Muscle of leg (tissue), 11 donors: ENCODE measurements around the gene CD4. TPM values are rescaled to one million over a fixed set of nuclear protein-coding genes. Genes with fewer than 3 reads are reported as not detected.
A peak's percentile ranks its signal among the peaks of the same experiment; 100 is the strongest.

ENCODE experiments used
- DNase-seq: peaks from one replicate; pipeline ENCODE4 v3.0.0; 2013
- H3K27ac ChIP-seq: one replicate; pipeline ENCODE4 v1.5.1; 2013; ENCODE audit warnings: mild to moderate bottlenecking, low read length, control low read depth
- H3K27me3 ChIP-seq: one replicate; pipeline ENCODE4 v1.6.1; 2013; ENCODE audit warnings: low read length; ENCODE audit not compliant: control insufficient read depth, insufficient read depth
- H3K36me3 ChIP-seq: one replicate; pipeline ENCODE4 v1.6.1; 2013; ENCODE audit warnings: low read length; ENCODE audit not compliant: control insufficient read depth, insufficient read depth
- H3K4me1 ChIP-seq: one replicate; pipeline ENCODE4 v1.6.1; 2013; ENCODE audit warnings: low read length; ENCODE audit not compliant: control insufficient read depth, insufficient read depth
- H3K4me3 ChIP-seq: one replicate; pipeline ENCODE4 v1.5.1; 2013; ENCODE audit warnings: low read length, control low read depth
- H3K9me3 ChIP-seq: replicated peaks from 2 replicates; pipeline ENCODE4 v1.6.1; 2013; ENCODE audit warnings: low read depth, low read length; ENCODE audit not compliant: control insufficient read depth
- WGBS: methylation state at CpG from one replicate; pipeline ENCODE4 v1.1.5; 2013; ENCODE audit warnings: missing lambda C conversion rate; ENCODE audit not compliant: insufficient coverage; 5-methylcytosine and 5-hydroxymethylcytosine counted together
- polyA plus RNA-seq, 8 donors: library from polyadenylated mRNA; unstranded; fragments of 120-200 nt; gene quantifications; one replicate each; pipeline versions ENCODE4 v1.2.1 to v1.2.3, GENCODE V29; 2013; ENCODE audit warnings: inconsistent platforms in 1 of 8, low replicate concordance in 1 of 8; ENCODE audit not compliant: insufficient read length in 8 of 8, insufficient read depth in 1 of 8
- total RNA-seq: library from RNA; stranded (reverse); fragments of 120-200 nt; gene quantifications from one replicate; pipeline ENCODE4 v1.2.4, GENCODE V29; 2013

Gene CD4
- total and polyA plus RNA-seq, 9 donors = 3.1 to 9.7 (median 7.0) TPM

DNA sequence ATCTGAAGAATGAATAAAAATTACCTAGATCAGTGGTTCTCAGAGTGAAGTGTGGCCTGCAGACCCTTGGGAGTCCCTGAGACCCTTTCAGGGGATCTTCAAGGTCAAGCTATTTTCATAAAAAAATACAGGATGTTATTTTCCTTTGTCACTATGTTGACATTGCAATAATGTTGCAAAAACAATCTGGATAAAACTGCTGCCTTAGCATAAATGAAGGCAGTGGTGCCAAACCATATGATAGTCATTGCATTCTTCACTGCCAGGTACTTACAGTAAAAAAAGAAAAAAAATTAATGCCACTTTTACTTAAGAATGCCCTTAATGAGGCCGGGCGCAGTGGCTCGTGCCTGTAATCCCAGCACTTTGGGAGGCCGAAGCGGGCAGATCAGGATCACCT is 2.0 kb upstream of the CD4 start:
- 87% methylated on average over 5 of the region's 5 CpGs for WGBS
- no peaks in the 10 kb centered on the region for H3K36me3 ChIP-seq
- no peak overlapping the region for H3K27ac ChIP-seq
- H3K27me3 ChIP-seq = no peaks in the 10 kb centered on the region
- no peaks in the 10 kb centered on the region for H3K9me3 ChIP-seq
- no peak for DNase-seq
- H3K4me1 ChIP-seq = peaks cover 11% of the 10 kb centered on the region
- no peak overlapping the region for H3K4me3 ChIP-seq

DNA sequence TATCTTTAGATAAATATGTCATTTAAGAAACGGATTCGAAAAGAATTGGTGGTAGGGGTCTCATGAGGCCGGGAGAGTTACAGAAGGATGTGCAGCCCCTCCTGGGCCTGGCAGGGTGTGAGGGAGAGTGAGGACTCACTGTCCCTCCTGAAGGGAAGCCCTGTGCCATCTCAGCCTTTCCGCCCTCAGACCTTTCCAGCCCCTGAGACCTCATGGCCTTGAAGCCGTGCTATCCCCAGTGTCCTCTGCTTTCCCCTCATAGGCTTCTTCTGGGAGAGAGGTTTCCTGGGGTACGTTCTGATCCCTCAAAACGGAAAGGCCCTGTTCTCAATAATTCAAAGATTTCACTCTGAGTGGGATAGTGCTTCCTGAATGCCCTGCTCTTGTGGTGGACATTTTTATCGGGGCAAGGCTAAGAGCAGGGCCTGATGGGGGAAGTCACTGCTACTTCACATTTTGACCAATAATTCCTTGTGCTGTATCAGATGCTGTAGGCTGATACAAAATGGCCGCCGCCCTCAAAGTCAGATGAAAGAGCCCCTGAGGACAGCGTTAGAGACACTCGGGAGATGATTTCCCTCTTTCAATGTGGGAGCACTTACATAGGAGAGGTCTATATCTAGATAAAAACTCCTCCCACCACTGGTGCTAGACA is 1.3 kb downstream of the CD4 start:
- Histone ChIP-seq H3K9me3 (no peaks in the 10 kb centered on the region), H3K27me3 (no peaks in the 10 kb centered on the region), H3K4me1 (peaks cover 18% of the 10 kb centered on the region), H3K36me3 (no peaks in the 10 kb centered on the region), H3K4me3 (no peak overlapping the region), H3K27ac (no peak overlapping the region)
- no peak for DNase-seq
- WGBS = 80% methylated on average over 2 of the region's 12 CpGs

DNA sequence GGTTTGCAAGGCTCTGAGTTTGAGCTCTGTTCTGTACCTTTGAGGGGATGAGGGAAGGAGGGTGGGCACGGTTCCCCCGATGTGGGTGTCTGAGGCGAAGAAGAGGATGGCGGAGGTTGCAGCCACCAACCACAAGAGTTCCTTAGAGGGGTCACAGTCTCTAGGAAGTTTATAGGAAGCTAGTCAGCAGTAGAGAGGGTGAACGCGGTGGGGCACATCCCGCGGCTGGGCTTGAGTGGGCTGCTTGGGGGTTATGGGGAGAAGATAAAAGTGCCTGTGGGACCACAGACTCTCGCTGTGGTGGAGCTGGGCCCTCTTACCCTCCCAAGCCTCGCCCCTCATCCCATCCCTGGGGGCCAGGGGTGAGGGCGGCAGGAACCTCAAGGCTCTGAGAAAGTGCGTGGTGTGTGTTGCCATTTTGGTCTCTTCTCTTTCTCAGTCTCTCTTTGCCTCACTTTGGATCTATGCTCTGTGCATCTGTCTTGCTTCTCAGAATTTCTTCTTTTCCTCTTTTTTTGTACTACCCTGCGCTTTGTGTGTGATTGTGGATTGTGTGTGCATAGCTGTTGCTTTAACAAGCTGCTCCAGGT is 2.7 kb downstream of the CD4 start:
- DNase-seq = no peak
- Histone ChIP-seq H3K4me3 (no peak overlapping the region), H3K27ac (peak overlapping the region; percentile 47), H3K36me3 (no peaks in the 10 kb centered on the region), H3K4me1 (peaks cover 18% of the 10 kb centered on the region), H3K27me3 (peaks cover 3% of the 10 kb centered on the region), H3K9me3 (no peaks in the 10 kb centered on the region)
- 92% methylated on average over 6 of the region's 13 CpGs for WGBS

DNA sequence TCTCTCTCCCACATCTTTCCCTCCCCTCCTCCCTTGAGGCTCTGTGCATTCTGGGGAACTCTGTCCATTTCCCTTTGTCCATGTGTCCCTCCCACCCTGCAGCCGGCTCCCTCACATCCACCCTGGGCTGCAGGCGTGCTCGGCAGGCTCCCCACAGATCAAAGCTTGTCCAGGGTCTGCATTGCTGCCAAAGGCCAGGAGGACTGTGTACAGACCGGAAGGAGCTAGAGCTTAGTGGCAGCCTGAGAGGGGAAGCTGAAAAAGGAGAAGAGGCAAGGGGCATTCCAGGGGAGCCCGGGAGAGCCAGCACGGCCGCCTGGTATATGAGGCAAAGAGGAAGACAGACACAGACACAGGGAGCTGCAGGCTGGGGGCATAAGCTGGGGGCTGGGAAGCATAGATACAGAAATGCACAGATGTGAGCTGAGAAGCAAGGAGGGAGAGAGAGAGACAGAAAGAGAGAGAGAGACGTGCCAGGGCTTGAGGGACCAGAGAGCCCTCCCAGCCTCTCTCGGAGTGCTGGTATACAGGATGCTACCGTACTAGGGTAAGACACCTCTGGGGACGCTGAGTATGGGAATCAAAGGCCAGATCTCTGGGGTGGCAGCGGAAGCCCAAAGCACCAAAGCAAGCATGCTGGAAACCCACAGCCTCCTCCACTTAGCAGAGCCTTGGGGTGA is 3.3 kb downstream of the CD4 start:
- Histone ChIP-seq H3K9me3 (no peaks in the 10 kb centered on the region), H3K4me3 (no peak overlapping the region), H3K4me1 (peaks cover 18% of the 10 kb centered on the region), H3K36me3 (no peaks in the 10 kb centered on the region), H3K27me3 (peaks cover 3% of the 10 kb centered on the region), H3K27ac (peak overlapping the region; percentile 47)
- peak; percentile 72 for DNase-seq
- WGBS = 7% methylated on average over 11 of the region's 12 CpGs

DNA sequence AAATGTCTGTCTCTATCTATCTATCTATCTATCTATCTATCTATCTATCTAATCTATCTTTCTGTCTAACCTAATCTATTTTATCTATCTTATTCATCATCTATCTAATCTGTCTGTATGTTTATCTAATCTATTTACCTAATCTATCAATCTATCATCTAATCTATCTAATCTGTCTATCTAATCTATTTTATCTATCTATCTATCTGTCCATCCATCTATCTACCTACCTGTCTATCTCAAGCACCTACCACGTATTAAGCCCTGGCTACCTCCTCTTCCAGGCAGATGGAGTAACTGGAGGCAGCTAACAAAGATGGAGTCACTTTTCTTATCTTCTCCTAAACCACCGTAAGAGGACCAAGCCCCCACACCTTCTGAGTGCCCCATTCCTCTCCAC is 5.8 kb downstream of the CD4 start:
- no peak for DNase-seq
- no CpG with 5 or more reads among the region's 2 CpGs for WGBS
- H3K4me3 ChIP-seq = no peak overlapping the region

DNA sequence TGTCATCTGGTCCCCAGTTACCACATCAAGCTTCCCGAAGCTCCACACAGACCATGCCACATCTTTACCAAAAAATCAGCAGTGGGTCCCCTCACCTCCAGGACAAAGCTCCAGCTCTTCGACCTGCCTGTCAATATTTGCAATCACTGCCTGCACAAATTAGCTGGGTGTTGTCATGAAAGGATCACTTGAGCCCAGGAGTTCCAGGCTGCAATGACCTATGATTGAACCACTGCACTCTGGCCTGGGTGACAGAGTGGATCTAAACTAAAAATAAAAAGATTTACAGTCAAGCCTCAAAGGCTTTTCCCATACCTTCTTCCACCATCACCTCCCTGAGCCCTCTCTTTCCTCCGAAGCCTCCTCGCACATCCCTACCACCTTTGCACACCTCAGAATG is 7.2 kb downstream of the CD4 start:
- Histone ChIP-seq H3K27me3 (peaks cover 3% of the 10 kb centered on the region), H3K4me1 (peaks cover 14% of the 10 kb centered on the region), H3K27ac (no peak overlapping the region), H3K4me3 (no peak overlapping the region), H3K9me3 (no peaks in the 10 kb centered on the region), H3K36me3 (no peaks in the 10 kb centered on the region)
- 100% methylated on average over 3 of the region's 4 CpGs for WGBS
- no peak for DNase-seq

More for the DNA sequence above, 5.8 kb downstream of the CD4 start:
- H3K27ac ChIP-seq = no peak overlapping the region
- peaks cover 14% of the 10 kb centered on the region for H3K4me1 ChIP-seq
- H3K36me3 ChIP-seq = no peaks in the 10 kb centered on the region
- peaks cover 3% of the 10 kb centered on the region for H3K27me3 ChIP-seq
- no peaks in the 10 kb centered on the region for H3K9me3 ChIP-seq

DNA sequence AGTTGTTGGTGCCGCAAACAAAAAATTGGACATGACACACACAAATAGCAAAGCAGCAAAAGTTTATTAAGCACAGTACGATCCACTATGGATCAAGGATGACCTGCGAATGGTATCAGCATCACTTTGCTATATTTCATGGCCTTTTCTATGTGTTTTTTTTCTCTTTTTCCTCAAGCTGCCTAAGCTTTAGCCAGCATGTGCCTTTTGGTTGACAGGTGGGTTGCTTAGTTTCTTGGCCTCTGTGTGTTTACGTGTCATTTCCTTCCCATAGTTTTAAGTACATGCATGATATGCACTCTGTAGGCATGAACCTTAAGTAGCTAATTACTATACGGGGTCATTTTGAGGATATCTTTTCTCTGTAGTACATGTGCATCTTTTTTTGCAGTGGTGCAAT is 9.8 kb downstream of the CD4 start:
- Histone ChIP-seq H3K36me3 (no peaks in the 10 kb centered on the region), H3K9me3 (no peaks in the 10 kb centered on the region), H3K4me3 (no peak overlapping the region), H3K27ac (no peak overlapping the region), H3K27me3 (peaks cover 3% of the 10 kb centered on the region), H3K4me1 (no peaks in the 10 kb centered on the region)
- DNase-seq = no peak
- 83% methylated on average over 2 of the region's 5 CpGs for WGBS

DNA sequence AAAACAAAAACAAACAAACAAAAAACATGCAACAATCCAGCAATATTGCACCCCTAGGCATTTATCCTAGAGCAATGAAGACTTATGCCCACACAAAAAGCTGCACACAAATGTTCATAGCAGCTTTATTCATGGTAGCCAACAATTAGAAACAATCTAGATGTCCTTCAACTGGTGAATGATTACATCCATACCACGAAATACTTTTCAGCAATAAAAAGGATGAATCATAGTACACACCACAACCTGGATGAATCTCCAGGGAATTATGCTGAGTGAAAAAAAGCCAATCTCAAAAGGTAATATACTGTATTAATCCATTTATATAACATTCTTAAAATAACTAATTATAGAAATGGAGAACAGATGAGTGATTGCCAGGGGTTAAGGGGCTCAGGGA is 17.8 kb downstream of the CD4 start:
- no peak for DNase-seq
- Histone ChIP-seq H3K27me3 (peaks cover 2% of the 10 kb centered on the region), H3K27ac (no peak overlapping the region), H3K4me3 (no peak overlapping the region), H3K9me3 (no peaks in the 10 kb centered on the region), H3K36me3 (no peaks in the 10 kb centered on the region), H3K4me1 (no peaks in the 10 kb centered on the region)
- WGBS = no CpG with 5 or more reads among the region's 1 CpG

DNA sequence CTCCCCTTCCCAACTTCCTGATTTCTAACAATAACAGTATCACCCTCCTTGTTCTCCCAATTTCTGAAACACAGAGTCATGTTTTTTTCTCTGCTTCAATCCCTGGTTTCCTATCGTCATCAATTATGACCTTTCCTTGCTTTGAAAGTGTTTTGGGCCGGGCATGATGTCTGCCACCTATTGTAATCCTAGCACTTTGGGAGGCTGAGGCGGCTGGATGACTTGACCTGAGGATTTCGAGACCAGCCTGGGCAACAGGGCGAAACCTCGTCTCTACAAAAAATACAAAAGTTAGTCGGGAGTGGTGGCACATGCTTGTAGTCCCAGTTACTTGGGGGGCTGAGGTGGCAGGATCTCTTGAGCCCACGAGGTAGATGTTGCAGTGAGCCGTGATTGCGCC is 19.7 kb downstream of the CD4 start:
- Histone ChIP-seq H3K27me3 (peaks cover 2% of the 10 kb centered on the region), H3K9me3 (no peaks in the 10 kb centered on the region), H3K4me1 (no peaks in the 10 kb centered on the region), H3K27ac (no peak overlapping the region), H3K4me3 (no peak overlapping the region), H3K36me3 (no peaks in the 10 kb centered on the region)
- 75% methylated on average over 10 of the region's 10 CpGs for WGBS
- DNase-seq = no peak

DNA sequence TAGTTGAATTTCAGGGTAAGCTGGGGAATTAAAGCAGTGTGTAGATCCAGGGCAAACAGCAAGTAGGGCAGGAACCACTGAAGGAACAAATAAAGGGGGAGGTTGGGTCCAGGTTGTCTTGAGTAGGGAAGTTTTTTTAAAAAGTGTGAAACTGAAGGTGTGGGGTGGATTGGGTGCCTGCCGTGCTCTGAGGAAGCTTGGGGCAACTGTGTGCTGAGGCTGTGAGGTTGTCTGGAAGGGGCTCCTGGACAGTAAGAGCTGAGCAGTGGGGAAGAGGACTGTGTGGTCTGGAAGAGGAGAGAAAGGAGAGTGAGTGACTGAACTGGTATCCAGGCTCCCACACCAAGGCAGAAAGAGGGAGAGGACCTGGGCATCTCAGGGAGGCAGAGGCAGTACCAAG is 21.4 kb downstream of the CD4 start:
- Histone ChIP-seq H3K4me1 (no peaks in the 10 kb centered on the region), H3K27me3 (peaks cover 4% of the 10 kb centered on the region), H3K36me3 (no peaks in the 10 kb centered on the region), H3K9me3 (no peaks in the 10 kb centered on the region), H3K4me3 (no peak overlapping the region), H3K27ac (no peak overlapping the region)
- 63% methylated on average over 1 of the region's 1 CpG for WGBS
- no peak for DNase-seq
